Measurements from ENCODE around the gene ITGB1BP2. TPM values are rescaled to one million over a fixed set of nuclear protein-coding genes. Genes with fewer than 3 reads are reported as not detected.

ITGB1BP2 gene
- total RNA-seq, result 10 to 100 TPM in 2 of 4 donors, 1 to 10 TPM in 1, under 1 TPM in 1; 0.66 to 20.1 (median 6.2) TPM

- Histone ChIP-seq H3K4me1 (no peaks in the 10 kb centered on the region), H3K36me3 (peaks cover 0 to 43% (median 0%) of the 10 kb centered on the region in 3 donors), H3K9me3 (no peaks in the 10 kb centered on the region), H3K27ac (peak within 1 kb of the TSS in 2 of 4 donors; percentile 37 to 54), H3K27me3 (no peaks in the 10 kb centered on the region), H3K4me3 (no peak within 1 kb of the TSS)
- DNase-seq (ENCODE audit: low spot score in 2 of 2), result no peak
- 67 to 71% methylated on average over 6 to 10 of the region's 10 CpGs for WGBS, 2 donors
- TF ChIP-seq EP300 (IDR thresholded peaks at IDR 0.05) (no peak), CTCF (IDR thresholded peaks at IDR 0.05) (no peak), POLR2A (IDR thresholded peaks at IDR 0.05) (no peak)
These were observed at the start of gene ITGB1BP2 for GRCh38 chrX:71301195-71301924. TSS of gene ITGB1BP2 (plus strand) at chrX:71301750. CDS start at chrX:71301807, 57 bp downstream.

GRCh38 chrX:71252221-71252620, 49.3 kb upstream of the ITGB1BP2 start:
- DNase-seq (ENCODE audit: low spot score in 2 of 2), result no peak
- no peaks in the 10 kb centered on the region for H3K9me3 ChIP-seq
- 43 to 71% methylated on average over 2 of the region's 2 CpGs for WGBS, 2 donors
- H3K4me1 ChIP-seq, result peaks cover 0 to 25% (median 8%) of the 10 kb centered on the region in 4 donors
- H3K27me3 ChIP-seq, result no peaks in the 10 kb centered on the region
- peaks cover 0 to 34% (median 0%) of the 10 kb centered on the region in 3 donors for H3K36me3 ChIP-seq
- H3K4me3 ChIP-seq, result peak overlapping the region in 1 of 4 donors; percentile 69
- no peak for TF ChIP-seq POLR2A (IDR thresholded peaks at IDR 0.05)
- TF ChIP-seq CTCF (IDR thresholded peaks at IDR 0.05), result no peak
- TF ChIP-seq EP300 (IDR thresholded peaks at IDR 0.05), result no peak
- H3K27ac ChIP-seq, result peak overlapping the region in 1 of 4 donors; percentile 92

GRCh38 chrX:71253253-71254091, 48.1 kb upstream of the ITGB1BP2 start:
- DNase-seq (ENCODE audit: low spot score in 2 of 2), result peak in 1 of 2 donors; percentile 10
- peak overlapping the region; percentile 48 to 69 (median 60) for H3K4me3 ChIP-seq
- no peaks in the 10 kb centered on the region for H3K27me3 ChIP-seq
- TF ChIP-seq CTCF (IDR thresholded peaks at IDR 0.05), result peak in 4 of 5 experiments; percentile 19 to 49 (median 34)
- TF ChIP-seq EP300 (IDR thresholded peaks at IDR 0.05), result no peak
- peaks cover 0 to 25% (median 8%) of the 10 kb centered on the region in 4 donors for H3K4me1 ChIP-seq
- WGBS, 2 donors, result 0 to 41% methylated on average over 18 to 35 of the region's 35 CpGs
- H3K27ac ChIP-seq, result peak overlapping the region; percentile 70 to 92 (median 86)
- H3K9me3 ChIP-seq, result no peaks in the 10 kb centered on the region
- peaks cover 0 to 22% (median 0%) of the 10 kb centered on the region in 3 donors for H3K36me3 ChIP-seq

- Histone ChIP-seq H3K4me1 (peaks cover 0 to 25% (median 8%) of the 10 kb centered on the region in 4 donors), H3K27me3 (no peaks in the 10 kb centered on the region), H3K9me3 (no peaks in the 10 kb centered on the region), H3K4me3 (peak within 1 kb of the TSS; percentile 48 to 69 (median 60)), H3K27ac (peak within 1 kb of the TSS; percentile 70 to 92 (median 86)), H3K36me3 (peaks cover 0 to 13% (median 0%) of the 10 kb centered on the region in 3 donors)
- TF ChIP-seq EP300 (IDR thresholded peaks at IDR 0.05) (peak in 1 of 2 donors; percentile 62), CTCF (IDR thresholded peaks at IDR 0.05) (peak in 2 of 5 experiments; percentile 17 to 38), POLR2A (IDR thresholded peaks at IDR 0.05) (no peak)
- WGBS, 2 donors, result 0 to 44% methylated on average over 13 to 46 of the region's 54 CpGs
- peak; percentile 64 to 75 for DNase-seq (ENCODE audit: low spot score in 2 of 2)
These were observed 47.2 kb upstream of the ITGB1BP2 start, which contains the start of gene ZMYM3 for GRCh38 chrX:71254092-71254963. TSS of gene ZMYM3 (minus strand) at chrX:71254140. CDS start at chrX:71253255, 885 bp downstream.

Measured in tibial nerve (tissue), 4 donors.